ENCODE results near the gene TFEB. TPM values are rescaled to one million over a fixed set of nuclear protein-coding genes. Genes with fewer than 3 reads are reported as not detected.

Gene TFEB
- total RNA-seq, 1 experiment from 2014 or later: 16.2 TPM

GRCh38 chr6:41680182-41680965 lies 55.0 kb downstream of the TFEB start:
- POLR2A ChIA-PET: interaction anchor here (3.0 kb wide), 1 partner anchor 78 kb away, joined by 14 read pairs; no protein-coding TSS in a partner anchor
- Mint-ChIP-seq H3K4me3 (ENCODE audit: unreplicated experiment) (no peak overlapping the region), H3K4me1 (ENCODE audit: insufficient read depth, unreplicated experiment) (no peaks in the 10 kb centered on the region), H3K27me3 (ENCODE audit: insufficient read depth, unreplicated experiment) (no peaks in the 10 kb centered on the region), H3K27ac (ENCODE audit: low read depth, unreplicated experiment) (no peak overlapping the region), H3K36me3 (ENCODE audit: insufficient read depth, unreplicated experiment) (peaks cover 24% of the 10 kb centered on the region), H3K9me3 (ENCODE audit: unreplicated experiment) (no peaks in the 10 kb centered on the region)
- BruUV-seq (replicated peaks): no TSS peak
- intact Hi-C loops (cut with micrococcal nuclease): loop anchor here (5.0 kb wide), 1 partner anchor 97 kb away; the partner anchor contains the start of gene FRS3
- CTCF ChIA-PET: interaction anchor here (0.5 to 5.0 kb wide), 15 partner anchors 9 to 588 kb away, joined by 3 to 124 read pairs (median 4); partner anchors contain the start of gene TOMM6
- TF ChIP-seq CTCF (IDR thresholded peaks at IDR 0.05; ENCODE audit: unreplicated experiment): no peak
- DNase-seq (ENCODE audit: unreplicated experiment): no peak

- ChIA-PET CTCF (interaction anchor here (0.5 to 5.0 kb wide), 12 partner anchors 8 to 588 kb away, joined by 3 to 124 read pairs (median 4); no protein-coding TSS in a partner anchor), POLR2A (interaction anchor here (3.0 kb wide), 1 partner anchor 77 kb away, joined by 14 read pairs; no protein-coding TSS in a partner anchor)
- Mint-ChIP-seq H3K27me3 (ENCODE audit: insufficient read depth, unreplicated experiment) (no peaks in the 10 kb centered on the region), H3K4me3 (ENCODE audit: unreplicated experiment) (no peak overlapping the region), H3K4me1 (ENCODE audit: insufficient read depth, unreplicated experiment) (no peaks in the 10 kb centered on the region), H3K36me3 (ENCODE audit: insufficient read depth, unreplicated experiment) (peaks cover 18% of the 10 kb centered on the region), H3K27ac (ENCODE audit: low read depth, unreplicated experiment) (no peak overlapping the region), H3K9me3 (ENCODE audit: unreplicated experiment) (no peaks in the 10 kb centered on the region)
- DNase-seq (ENCODE audit: unreplicated experiment): no peak
- intact Hi-C loops (cut with micrococcal nuclease): loop anchor here (5.0 kb wide), 1 partner anchor 98 kb away; the partner anchor contains the start of gene FRS3
- no TSS peak for BruUV-seq (replicated peaks)
- TF ChIP-seq CTCF (IDR thresholded peaks at IDR 0.05; ENCODE audit: unreplicated experiment): no peak
These were observed 55.7 kb downstream of the TFEB start for GRCh38 chr6:41679696-41680095.

GRCh38 chr6:41678511-41679084 lies 56.8 kb downstream of the TFEB start:
- Mint-ChIP-seq H3K9me3 (ENCODE audit: unreplicated experiment) (no peaks in the 10 kb centered on the region), H3K27me3 (ENCODE audit: insufficient read depth, unreplicated experiment) (no peaks in the 10 kb centered on the region), H3K4me1 (ENCODE audit: insufficient read depth, unreplicated experiment) (no peaks in the 10 kb centered on the region), H3K36me3 (ENCODE audit: insufficient read depth, unreplicated experiment) (peaks cover 11% of the 10 kb centered on the region), H3K27ac (ENCODE audit: low read depth, unreplicated experiment) (no peak overlapping the region), H3K4me3 (ENCODE audit: unreplicated experiment) (no peak overlapping the region)
- no peak for DNase-seq (ENCODE audit: unreplicated experiment)
- CTCF ChIA-PET: interaction anchor here (0.5 to 5.0 kb wide), 11 partner anchors 33 to 310 kb away, joined by 3 to 124 read pairs (median 4); no protein-coding TSS in a partner anchor
- POLR2A ChIA-PET: interaction anchor here (1.0 to 3.0 kb wide), 2 partner anchors 55 to 76 kb away, joined by 4 to 14 read pairs; no protein-coding TSS in a partner anchor
- BruUV-seq (replicated peaks): no TSS peak
- intact Hi-C loops (cut with micrococcal nuclease): no loop called here
- TF ChIP-seq CTCF (IDR thresholded peaks at IDR 0.05; ENCODE audit: unreplicated experiment): no peak
